Measurements from ENCODE around the gene CFAP74.

CFAP74 gene

DNA sequence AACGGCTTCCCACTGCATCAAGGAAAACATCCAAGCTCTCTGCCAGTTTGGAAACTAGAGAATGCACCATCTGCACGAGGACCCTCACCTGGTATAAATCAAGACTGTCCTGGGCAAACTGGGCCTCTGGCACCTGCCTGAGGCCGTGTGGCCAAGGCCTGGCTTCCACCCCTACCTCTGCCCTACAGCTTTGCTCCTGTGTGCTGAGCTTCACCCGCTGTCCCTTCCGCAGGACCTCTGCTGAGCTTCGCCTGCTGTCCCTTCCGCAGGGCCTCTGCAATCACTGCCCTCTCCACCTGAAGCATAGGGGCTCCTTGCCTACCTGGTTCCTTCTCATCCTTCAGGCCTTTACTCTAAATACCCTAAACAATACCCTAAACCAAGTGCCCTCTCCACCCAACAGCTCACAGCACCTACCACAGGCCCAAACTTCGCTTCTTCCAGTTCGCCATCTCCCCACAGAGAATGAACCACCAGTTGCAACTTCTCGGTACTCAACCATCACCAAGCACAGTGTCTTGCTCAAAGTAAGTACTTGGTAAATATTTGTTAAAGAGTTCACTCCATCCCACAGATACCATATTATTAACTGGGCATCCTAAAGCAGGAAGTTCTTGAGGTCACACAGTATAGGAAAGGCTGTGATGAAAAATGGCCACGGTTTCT, 131.1 kb downstream of the CFAP74 start:
- no peaks in the 10 kb centered on the region for H3K4me1 ChIP-seq (ENCODE audit: insufficient read depth, low read length)
- peaks cover 68% of the 10 kb centered on the region for H3K36me3 ChIP-seq (ENCODE audit: insufficient read depth, low read length)
- DNase-seq = no peak
- ATAC-seq (ENCODE audit: insufficient read depth, low read depth) = no peak
- H3K79me2 ChIP-seq (ENCODE audit: insufficient read depth, low read length) = peaks cover 99% of the 10 kb centered on the region
- H4K20me1 ChIP-seq (ENCODE audit: insufficient read depth, low read length) = peaks cover 89% of the 10 kb centered on the region
- TF ChIP-seq, protein P1, sequence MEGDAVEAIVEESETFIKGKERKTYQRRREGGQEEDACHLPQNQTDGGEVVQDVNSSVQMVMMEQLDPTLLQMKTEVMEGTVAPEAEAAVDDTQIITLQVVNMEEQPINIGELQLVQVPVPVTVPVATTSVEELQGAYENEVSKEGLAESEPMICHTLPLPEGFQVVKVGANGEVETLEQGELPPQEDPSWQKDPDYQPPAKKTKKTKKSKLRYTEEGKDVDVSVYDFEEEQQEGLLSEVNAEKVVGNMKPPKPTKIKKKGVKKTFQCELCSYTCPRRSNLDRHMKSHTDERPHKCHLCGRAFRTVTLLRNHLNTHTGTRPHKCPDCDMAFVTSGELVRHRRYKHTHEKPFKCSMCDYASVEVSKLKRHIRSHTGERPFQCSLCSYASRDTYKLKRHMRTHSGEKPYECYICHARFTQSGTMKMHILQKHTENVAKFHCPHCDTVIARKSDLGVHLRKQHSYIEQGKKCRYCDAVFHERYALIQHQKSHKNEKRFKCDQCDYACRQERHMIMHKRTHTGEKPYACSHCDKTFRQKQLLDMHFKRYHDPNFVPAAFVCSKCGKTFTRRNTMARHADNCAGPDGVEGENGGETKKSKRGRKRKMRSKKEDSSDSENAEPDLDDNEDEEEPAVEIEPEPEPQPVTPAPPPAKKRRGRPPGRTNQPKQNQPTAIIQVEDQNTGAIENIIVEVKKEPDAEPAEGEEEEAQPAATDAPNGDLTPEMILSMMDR (IDR thresholded peaks at IDR 0.05; ENCODE audit: borderline replicate concordance, extremely low read depth, low read length, poor library complexity, severe bottlenecking) = no peak
- TF ChIP-seq EZH2 (IDR thresholded peaks at IDR 0.05; ENCODE audit: borderline replicate concordance, low read depth, low read length, severe bottlenecking) = no peak
- no peaks in the 10 kb centered on the region for H3K27me3 ChIP-seq (ENCODE audit: insufficient read depth, low read length, poor library complexity)
- H3K4me2 ChIP-seq (ENCODE audit: insufficient read depth, low read length) = no peak overlapping the region
- no peak overlapping the region for H3K27ac ChIP-seq (ENCODE audit: low read length)
- H3K4me3 ChIP-seq (ENCODE audit: low read depth in 1 of 2, low read length in 2 of 2) = no peak overlapping the region
- H3K9ac ChIP-seq (ENCODE audit: low read depth, low read length) = no peak overlapping the region
- H2AFZ ChIP-seq (ENCODE audit: low read depth, low read length) = no peak overlapping the region
- H3K9me3 ChIP-seq (ENCODE audit: insufficient read depth, low read length, severe bottlenecking) = no peaks in the 10 kb centered on the region

Measured in DND-41 (cell line).